IMR-90 (cell line): ENCODE measurements around the gene SHC2.

Source experiments
- CHD1 ChIP-seq: IDR thresholded peaks from 2 replicates; pipeline ENCODE4 v1.6.1; 2012; ENCODE audit warnings: low read depth, low read length, improper control_type of control experiment
- CTCF ChIP-seq: conservative IDR thresholded peaks from 2 replicates; pipeline ENCODE4 v1.5.1; 2012; ENCODE audit warnings: mild to moderate bottlenecking, low read depth, low read length, improper control_type of control experiment

GRCh38 chr19:465056-465816 lies 4.4 kb upstream of the SHC2 start:
- TF ChIP-seq CHD1, result no peak
- no peak for TF ChIP-seq CTCF
